H9 (cell line): ENCODE measurements around the gene FBLN7. TPM values are rescaled to one million over a fixed set of nuclear protein-coding genes. Genes with fewer than 3 reads are reported as not detected.

Source experiments
- DNase-seq: peaks from one replicate; pipeline ENCODE4 v3.0.0-alpha.2; 2017
- H2AFZ ChIP-seq: one replicate; pipeline ENCODE4 v1.6.1; 2013; ENCODE audit warnings: mild to moderate bottlenecking, low read length, control low read depth, moderate library complexity
- H2AK5ac ChIP-seq: 2 replicates; pipeline ENCODE4 v1.6.1; 2013; ENCODE audit warnings: low read length, control low read depth, mixed read lengths; ENCODE audit not compliant: insufficient read length
- H2BK120ac ChIP-seq: one replicate; pipeline ENCODE4 v1.6.1; 2013; ENCODE audit warnings: low read depth, mild to moderate bottlenecking, low read length, control low read depth, inconsistent platforms; ENCODE audit not compliant: poor library complexity, severe bottlenecking
- H2BK12ac ChIP-seq: 2 replicates; pipeline ENCODE4 v1.6.1; 2013; ENCODE audit warnings: low read length, control low read depth, mixed read lengths, low read depth; ENCODE audit not compliant: insufficient read length
- H2BK15ac ChIP-seq: 2 replicates; pipeline ENCODE4 v1.6.1; 2013; ENCODE audit warnings: low read depth, low read length, control low read depth
- H2BK20ac ChIP-seq: one replicate; pipeline ENCODE4 v1.6.1; 2013; ENCODE audit warnings: low read depth, mild to moderate bottlenecking, low read length, control low read depth, inconsistent platforms; ENCODE audit not compliant: poor library complexity, severe bottlenecking
- H2BK5ac ChIP-seq: 2 replicates; pipeline ENCODE4 v1.6.1; 2013; ENCODE audit warnings: low read length, control low read depth, mixed read lengths; ENCODE audit not compliant: insufficient read length
- H3K14ac ChIP-seq: 2 replicates; pipeline ENCODE4 v1.6.1; 2013; ENCODE audit warnings: low read length, control low read depth; ENCODE audit not compliant: insufficient read depth
- H3K18ac ChIP-seq: 2 replicates; pipeline ENCODE4 v1.6.1; 2013; ENCODE audit warnings: low read depth, mild to moderate bottlenecking, mixed read lengths, low read length, control low read depth; ENCODE audit not compliant: insufficient read length
- H3K23ac ChIP-seq: 2 replicates; pipeline ENCODE4 v1.6.1; 2013; ENCODE audit warnings: low read length, control low read depth, mixed read lengths, low read depth; ENCODE audit not compliant: insufficient read length
- H3K23me2 ChIP-seq: 2 replicates; pipeline ENCODE4 v1.6.1; 2013; ENCODE audit warnings: low read depth, mild to moderate bottlenecking, mixed read lengths, low read length, control low read depth; ENCODE audit not compliant: insufficient read length, poor library complexity, severe bottlenecking
- H3K27ac ChIP-seq: 2 replicates; pipeline ENCODE4 v1.5.1; 2013; ENCODE audit warnings: low read length, control low read depth, mixed read lengths, low read depth; ENCODE audit not compliant: insufficient read length
- H3K27me3 ChIP-seq: 2 replicates; pipeline ENCODE4 v1.6.1; 2013; ENCODE audit warnings: low read length, control low read depth, inconsistent platforms; ENCODE audit not compliant: insufficient read depth
- H3K4ac ChIP-seq: 2 replicates; pipeline ENCODE4 v1.6.1; 2013; ENCODE audit warnings: low read depth, mild to moderate bottlenecking, control low read depth, inconsistent platforms, low read length, moderate library complexity
- H3K4me1 ChIP-seq: 2 replicates; pipeline ENCODE4 v1.6.1; 2013; ENCODE audit warnings: low read length, control low read depth, inconsistent platforms; ENCODE audit not compliant: insufficient read depth
- H3K4me2 ChIP-seq: 2 replicates; pipeline ENCODE4 v1.6.1; 2013; ENCODE audit warnings: low read length, control low read depth, mixed read lengths; ENCODE audit not compliant: insufficient read length, insufficient read depth
- H3K56ac ChIP-seq: 2 replicates; pipeline ENCODE4 v1.6.1; 2013; ENCODE audit warnings: low read depth, mild to moderate bottlenecking, mixed read lengths, low read length, control low read depth; ENCODE audit not compliant: insufficient read length
- H3K79me1 ChIP-seq: 2 replicates; pipeline ENCODE4 v1.6.1; 2013; ENCODE audit warnings: low read depth, mild to moderate bottlenecking, moderate library complexity, low read length, control low read depth, inconsistent platforms; ENCODE audit not compliant: insufficient read depth, poor library complexity, severe bottlenecking
- H3K79me2 ChIP-seq: 2 replicates; pipeline ENCODE4 v1.6.1; 2013; ENCODE audit warnings: low read length, control low read depth, inconsistent platforms; ENCODE audit not compliant: insufficient read depth
- H3K9ac ChIP-seq: 2 replicates; pipeline ENCODE4 v1.6.1; 2013; ENCODE audit warnings: low read length, control low read depth, mixed read lengths; ENCODE audit not compliant: insufficient read length; ENCODE audit errors: extremely low read depth
- H3K9me3 ChIP-seq: one replicate; pipeline ENCODE4 v1.6.1; 2013; ENCODE audit warnings: low read depth, low read length, inconsistent platforms; ENCODE audit not compliant: control insufficient read depth
- H3T11ph ChIP-seq: one replicate; pipeline ENCODE4 v1.6.1; 2013; ENCODE audit warnings: mild to moderate bottlenecking, low read length, control low read depth, inconsistent platforms
- H4K20me1 ChIP-seq: one replicate; pipeline ENCODE4 v1.6.1; 2013; ENCODE audit not compliant: control insufficient read depth, insufficient read length, insufficient read depth
- H4K5ac ChIP-seq: 2 replicates; pipeline ENCODE4 v1.6.1; 2013; ENCODE audit warnings: low read depth, mild to moderate bottlenecking, mixed read lengths, low read length, control low read depth; ENCODE audit not compliant: insufficient read length
- H4K8ac ChIP-seq: replicated peaks from 2 replicates; pipeline ENCODE4 v1.6.1; 2013; ENCODE audit warnings: low read length, control low read depth, mixed read lengths, low read depth; ENCODE audit not compliant: insufficient read length
- H4K91ac ChIP-seq: 2 replicates; pipeline ENCODE4 v1.6.1; 2013; ENCODE audit warnings: low read depth, mild to moderate bottlenecking, moderate library complexity, mixed read lengths, low read length, control low read depth; ENCODE audit not compliant: insufficient read length
- H3K27ac Mint-ChIP-seq, 3 experiments: 2 replicates in 2 of 3; 3 replicates in 1 of 3; pipeline ENCODE4 v1.8.0; 2020 to 2021; ENCODE audit warnings: mixed read lengths in 3 of 3, mild to moderate bottlenecking in 1 of 3, moderate library complexity in 1 of 3
- H3K27me3 Mint-ChIP-seq: 2 replicates; pipeline ENCODE4 v1.8.0; 2021; ENCODE audit warnings: low read depth, mild to moderate bottlenecking, moderate library complexity, mixed read lengths
- H3K36me3 Mint-ChIP-seq, 3 experiments: 2 replicates in 2 of 3; 3 replicates in 1 of 3; pipeline ENCODE4 v1.8.0; 2020 to 2021; ENCODE audit warnings: low read depth in 3 of 3, mixed read lengths in 3 of 3; ENCODE audit not compliant: insufficient read depth in 1 of 3
- H3K4me1 Mint-ChIP-seq, 2 experiments: 2 replicates each; pipeline ENCODE4 v1.8.0; 2020; ENCODE audit warnings: mixed read lengths in 2 of 2
- H3K4me3 Mint-ChIP-seq, 2 experiments: 2 replicates in 1 of 2; 3 replicates in 1 of 2; pipeline ENCODE4 v1.8.0; 2020 to 2021; ENCODE audit warnings: mild to moderate bottlenecking in 2 of 2, mixed read lengths in 2 of 2, moderate library complexity in 1 of 2
- H3K9me3 Mint-ChIP-seq, 2 experiments: 2 replicates in 1 of 2; 3 replicates in 1 of 2; pipeline ENCODE4 v1.8.0; 2020; ENCODE audit warnings: mild to moderate bottlenecking in 2 of 2, mixed read lengths in 2 of 2, moderate library complexity in 1 of 2
- WGBS: extraction: QIAGEN DNeasy Blood & Tissue Kit; methylation state at CpG from one replicate; pipeline ENCODE4 v1.1.7; 2013; ENCODE audit warnings: missing lambda C conversion rate, low lambda C conversion rate, mixed read lengths; ENCODE audit not compliant: insufficient read length; ENCODE audit errors: extremely low coverage; 5-methylcytosine and 5-hydroxymethylcytosine counted together
- total RNA-seq: library from RNA; stranded (reverse); gene quantifications from 2 replicates; pipeline ENCODE4 v1.2.1, GENCODE V29; 2021
- TF ChIP-seq, protein P1 (sequence below): fragments of 200-600 bp; sonication (generic); conservative IDR thresholded peaks from 3 replicates; pipeline ENCODE4 v1.8.0; 2021; ENCODE audit warnings: antibody characterized with exemption, mild to moderate bottlenecking

Gene FBLN7
- total RNA-seq, 1 experiment from 2014 or later: 1.3 TPM

GRCh38 chr2:112142525-112143078, 4.4 kb downstream of the FBLN7 start:
- no peak overlapping the region for H3K9ac ChIP-seq
- H3K27me3 ChIP-seq: peaks cover 17% of the 10 kb centered on the region
- no peaks in the 10 kb centered on the region for H3K9me3 ChIP-seq
- H3K27ac ChIP-seq: no peak overlapping the region
- Mint-ChIP-seq H3K4me1 (peaks cover 6 to 15% of the 10 kb centered on the region in 2 experiments), H3K27ac (no peak overlapping the region), H3K27me3 (peaks cover 48% of the 10 kb centered on the region), H3K4me3 (no peak overlapping the region), H3K36me3 (peaks cover 0 to 2% (median 0%) of the 10 kb centered on the region in 3 experiments; a peak in 2 of 7 replicates), H3K9me3 (no peaks in the 10 kb centered on the region; a peak in 1 of 5 replicates)
- no peak overlapping the region for H3K56ac ChIP-seq
- no peak overlapping the region for H4K5ac ChIP-seq
- no peak overlapping the region for H3K23ac ChIP-seq
- no peak overlapping the region for H2BK120ac ChIP-seq
- no peaks in the 10 kb centered on the region for H3K79me1 ChIP-seq
- no peak overlapping the region for H4K91ac ChIP-seq
- no peak overlapping the region for H2BK20ac ChIP-seq
- H3K23me2 ChIP-seq: peaks cover 8% of the 10 kb centered on the region
- H3K4me2 ChIP-seq: no peak overlapping the region
- H3T11ph ChIP-seq: no peak overlapping the region
- no peak overlapping the region for H4K8ac ChIP-seq
- H2BK15ac ChIP-seq: no peak overlapping the region
- no peak overlapping the region for H3K4ac ChIP-seq
- no peak overlapping the region for H2BK5ac ChIP-seq
- no peaks in the 10 kb centered on the region for H3K4me1 ChIP-seq
- WGBS: no CpG with 5 or more reads among the region's 8 CpGs
- H2AFZ ChIP-seq: no peak overlapping the region
- no peak overlapping the region for H3K18ac ChIP-seq
- TF ChIP-seq, protein P1, sequence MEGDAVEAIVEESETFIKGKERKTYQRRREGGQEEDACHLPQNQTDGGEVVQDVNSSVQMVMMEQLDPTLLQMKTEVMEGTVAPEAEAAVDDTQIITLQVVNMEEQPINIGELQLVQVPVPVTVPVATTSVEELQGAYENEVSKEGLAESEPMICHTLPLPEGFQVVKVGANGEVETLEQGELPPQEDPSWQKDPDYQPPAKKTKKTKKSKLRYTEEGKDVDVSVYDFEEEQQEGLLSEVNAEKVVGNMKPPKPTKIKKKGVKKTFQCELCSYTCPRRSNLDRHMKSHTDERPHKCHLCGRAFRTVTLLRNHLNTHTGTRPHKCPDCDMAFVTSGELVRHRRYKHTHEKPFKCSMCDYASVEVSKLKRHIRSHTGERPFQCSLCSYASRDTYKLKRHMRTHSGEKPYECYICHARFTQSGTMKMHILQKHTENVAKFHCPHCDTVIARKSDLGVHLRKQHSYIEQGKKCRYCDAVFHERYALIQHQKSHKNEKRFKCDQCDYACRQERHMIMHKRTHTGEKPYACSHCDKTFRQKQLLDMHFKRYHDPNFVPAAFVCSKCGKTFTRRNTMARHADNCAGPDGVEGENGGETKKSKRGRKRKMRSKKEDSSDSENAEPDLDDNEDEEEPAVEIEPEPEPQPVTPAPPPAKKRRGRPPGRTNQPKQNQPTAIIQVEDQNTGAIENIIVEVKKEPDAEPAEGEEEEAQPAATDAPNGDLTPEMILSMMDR: no peak
- no peak overlapping the region for H3K14ac ChIP-seq
- no peak overlapping the region for H2BK12ac ChIP-seq
- H3K79me2 ChIP-seq: no peaks in the 10 kb centered on the region
- H2AK5ac ChIP-seq: no peak overlapping the region
- no peaks in the 10 kb centered on the region for H4K20me1 ChIP-seq
- no peak for DNase-seq
